Measurements from ENCODE around the gene PSMD12.
"Not testable (repeated sequence)": the region's sequence is repeated elsewhere in the genome, so short reads cannot be mapped to it uniquely, and the experiment has no call there.

The PSMD12 gene

GRCh38 chr17:67312265-67312664, 54.1 kb downstream of the PSMD12 start:
- DNase-seq (ENCODE audit: low read depth): no peak
- no peak for TF ChIP-seq CTCF (IDR thresholded peaks at IDR 0.05; ENCODE audit: control insufficient read depth, insufficient read depth, low read depth, low read length, missing control alignments)
- H3K4me3 ChIP-seq (ENCODE audit: control insufficient read depth, low read depth, low read length): no peak overlapping the region

- TF ChIP-seq CTCF (IDR thresholded peaks at IDR 0.05; ENCODE audit: control insufficient read depth, insufficient read depth, low read depth, low read length, missing control alignments): no peak
- no peak for DNase-seq (ENCODE audit: low read depth)
- H3K4me3 ChIP-seq (ENCODE audit: control insufficient read depth, low read depth, low read length): no peak overlapping the region
These were observed 54.8 kb downstream of the PSMD12 start for GRCh38 chr17:67311575-67311974.

- no peak for DNase-seq (ENCODE audit: low read depth)
- no peak overlapping the region for H3K4me3 ChIP-seq (ENCODE audit: control insufficient read depth, low read depth, low read length)
- TF ChIP-seq CTCF (IDR thresholded peaks at IDR 0.05; ENCODE audit: control insufficient read depth, insufficient read depth, low read depth, low read length, missing control alignments): no peak
These were observed 56.0 kb downstream of the PSMD12 start for GRCh38 chr17:67310406-67310805.

GRCh38 chr17:67305446-67306235, 60.7 kb downstream of the PSMD12 start:
- H3K4me3 ChIP-seq (ENCODE audit: control insufficient read depth, low read depth, low read length); DNase-seq (ENCODE audit: low read depth): not testable (repeated sequence)

GRCh38 chr17:67297454-67297960, 68.9 kb downstream of the PSMD12 start:
- no peak for TF ChIP-seq CTCF (IDR thresholded peaks at IDR 0.05; ENCODE audit: control insufficient read depth, insufficient read depth, low read depth, low read length, missing control alignments)
- DNase-seq (ENCODE audit: low read depth): no peak
- no peak overlapping the region for H3K4me3 ChIP-seq (ENCODE audit: control insufficient read depth, low read depth, low read length)

- no peak for DNase-seq (ENCODE audit: low read depth)
- no peak overlapping the region for H3K4me3 ChIP-seq (ENCODE audit: control insufficient read depth, low read depth, low read length)
- TF ChIP-seq CTCF (IDR thresholded peaks at IDR 0.05; ENCODE audit: control insufficient read depth, insufficient read depth, low read depth, low read length, missing control alignments): no peak
These were observed 71.8 kb downstream of the PSMD12 start for GRCh38 chr17:67294451-67295199.
